ENCODE results near the gene ABCC3.

The ABCC3 gene

GRCh38 chr17:50634224-50634914, at the start of gene ABCC3:
TSS of gene ABCC3 (plus strand) at chr17:50634881. CDS start at chr17:50634937, 56 bp downstream.
- Histone ChIP-seq H3K4me3 (ENCODE audit: low read length) (no peak within 1 kb of the TSS), H3F3A (ENCODE audit: control insufficient read depth, insufficient read depth) (no peaks in the 10 kb centered on the region), H3K4me2 (ENCODE audit: low read length) (no peak within 1 kb of the TSS), H4K20me1 (ENCODE audit: control insufficient read depth, insufficient read depth, low read depth, low read length) (no peaks in the 10 kb centered on the region), H3K27ac (ENCODE audit: low read depth, low read length) (no peak within 1 kb of the TSS), H3K4me1 (ENCODE audit: control insufficient read depth, low read length) (peaks cover 10% of the 10 kb centered on the region), H3K79me2 (ENCODE audit: control insufficient read depth, low read length) (no peaks in the 10 kb centered on the region), H3K27me3 (ENCODE audit: control insufficient read depth, low read length) (peaks cover 82% of the 10 kb centered on the region), H3K36me3 (ENCODE audit: control insufficient read depth, low read length) (no peaks in the 10 kb centered on the region), H3K9me2 (replicated peaks; ENCODE audit: control insufficient read depth, low read length) (no peaks in the 10 kb centered on the region), H3K9me3 (ENCODE audit: control insufficient read depth, insufficient read depth, low read length) (no peaks in the 10 kb centered on the region)
- TF ChIP-seq EZH2phosphoT487 (IDR thresholded peaks at IDR 0.05; ENCODE audit: borderline replicate concordance, low read length): 0 out of 2 replicates have a peak, but pooled peaks have one; percentile 18
- TF ChIP-seq CTCF (IDR thresholded peaks at IDR 0.05; ENCODE audit: low read depth, low read length, poor library complexity, severe bottlenecking): no peak

GRCh38 chr17:50585346-50585745, 49.3 kb upstream of the ABCC3 start:
- H3K9me2 ChIP-seq (replicated peaks; ENCODE audit: control insufficient read depth, low read length): no peaks in the 10 kb centered on the region
- H3K27me3 ChIP-seq (ENCODE audit: control insufficient read depth, low read length): peaks cover 11% of the 10 kb centered on the region; the same call in 1 of the 2 replicates
- H3K4me2 ChIP-seq (ENCODE audit: low read length): no peak overlapping the region
- H4K20me1 ChIP-seq (ENCODE audit: control insufficient read depth, insufficient read depth, low read depth, low read length): no peaks in the 10 kb centered on the region
- H3K4me3 ChIP-seq (ENCODE audit: low read length): no peak overlapping the region
- no peak overlapping the region for H3K27ac ChIP-seq (ENCODE audit: low read depth, low read length)
- H3K36me3 ChIP-seq (ENCODE audit: control insufficient read depth, low read length): no peaks in the 10 kb centered on the region
- no peak for TF ChIP-seq CTCF (IDR thresholded peaks at IDR 0.05; ENCODE audit: low read depth, low read length, poor library complexity, severe bottlenecking)
- TF ChIP-seq EZH2phosphoT487 (IDR thresholded peaks at IDR 0.05; ENCODE audit: borderline replicate concordance, low read length): no peak
- no peaks in the 10 kb centered on the region for H3K9me3 ChIP-seq (ENCODE audit: control insufficient read depth, insufficient read depth, low read length)
- no peaks in the 10 kb centered on the region for H3K79me2 ChIP-seq (ENCODE audit: control insufficient read depth, low read length)
- H3F3A ChIP-seq (ENCODE audit: control insufficient read depth, insufficient read depth): no peaks in the 10 kb centered on the region
- H3K4me1 ChIP-seq (ENCODE audit: control insufficient read depth, low read length): no peaks in the 10 kb centered on the region

GRCh38 chr17:50585891-50586290, 48.8 kb upstream of the ABCC3 start:
- Histone ChIP-seq H3K27ac (ENCODE audit: low read depth, low read length) (no peak overlapping the region), H3K9me3 (ENCODE audit: control insufficient read depth, insufficient read depth, low read length) (no peaks in the 10 kb centered on the region), H3K4me1 (ENCODE audit: control insufficient read depth, low read length) (no peaks in the 10 kb centered on the region), H3K27me3 (ENCODE audit: control insufficient read depth, low read length) (peaks cover 11% of the 10 kb centered on the region; the same call in 1 of the 2 replicates), H4K20me1 (ENCODE audit: control insufficient read depth, insufficient read depth, low read depth, low read length) (no peaks in the 10 kb centered on the region), H3K4me3 (ENCODE audit: low read length) (no peak overlapping the region), H3K79me2 (ENCODE audit: control insufficient read depth, low read length) (no peaks in the 10 kb centered on the region), H3F3A (ENCODE audit: control insufficient read depth, insufficient read depth) (no peaks in the 10 kb centered on the region), H3K9me2 (replicated peaks; ENCODE audit: control insufficient read depth, low read length) (no peaks in the 10 kb centered on the region), H3K36me3 (ENCODE audit: control insufficient read depth, low read length) (no peaks in the 10 kb centered on the region), H3K4me2 (ENCODE audit: low read length) (no peak overlapping the region)
- TF ChIP-seq CTCF (IDR thresholded peaks at IDR 0.05; ENCODE audit: low read depth, low read length, poor library complexity, severe bottlenecking) (no peak), EZH2phosphoT487 (IDR thresholded peaks at IDR 0.05; ENCODE audit: borderline replicate concordance, low read length) (no peak)

All from DOHH2 (cell line).